Measurements from ENCODE around the gene PAPPA.

Gene PAPPA

GRCh38 chr9:116358251-116358650 lies 204.7 kb downstream of the PAPPA start:
- no peak for DNase-seq

- DNase-seq = no peak
These were observed 206.4 kb downstream of the PAPPA start for GRCh38 chr9:116360016-116360415.

- DNase-seq = no peak
These were observed 207.4 kb downstream of the PAPPA start for GRCh38 chr9:116360989-116361388.

GRCh38 chr9:116361547-116361946 lies 208.0 kb downstream of the PAPPA start:
- no peak for DNase-seq

GRCh38 chr9:116362493-116362892 lies 208.9 kb downstream of the PAPPA start:
- no peak for DNase-seq

DNA sequence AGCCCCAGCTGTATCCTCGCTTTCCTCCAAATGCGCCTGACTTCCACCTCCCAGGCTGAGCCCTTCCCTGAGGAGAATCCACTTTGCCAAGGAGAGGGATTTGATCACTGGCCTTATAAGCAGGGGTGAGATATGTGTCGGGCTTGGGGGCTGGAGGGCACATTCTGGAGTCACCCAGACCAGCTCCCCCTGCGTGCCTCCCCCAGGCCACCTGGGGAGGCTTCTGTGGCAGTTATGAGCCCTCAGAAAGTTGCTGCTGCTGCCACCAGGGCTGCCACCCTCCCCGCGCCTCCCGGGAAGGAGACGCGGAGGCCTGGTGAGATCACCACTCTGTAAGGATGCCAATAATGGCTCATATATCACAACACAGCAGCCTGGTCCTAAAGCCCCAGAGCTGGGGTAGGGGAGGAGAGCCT lies 211.5 kb downstream of the PAPPA start:
- DNase-seq = peak; percentile 73

GRCh38 chr9:116366241-116366640 lies 212.7 kb downstream of the PAPPA start:
- DNase-seq = no peak

DNA sequence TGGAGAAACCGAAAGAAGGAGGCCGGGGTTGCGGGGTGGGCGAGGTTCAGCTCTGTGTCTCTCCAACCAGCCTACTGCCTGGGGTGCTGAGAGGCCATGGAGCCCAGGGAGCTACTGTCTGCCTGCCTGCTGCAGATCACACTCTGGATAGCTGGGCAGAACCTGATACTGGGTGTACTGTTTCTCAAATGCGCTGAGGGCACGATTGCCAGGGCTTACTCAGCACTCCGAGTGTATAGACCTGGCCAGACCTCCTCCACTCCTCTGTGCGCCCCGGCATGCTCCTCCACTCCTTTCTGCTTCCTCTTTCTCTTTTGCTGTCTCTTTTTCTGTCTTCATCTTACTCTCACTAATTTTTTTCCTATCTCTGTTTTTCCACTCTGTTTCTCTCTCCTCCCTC lies 215.1 kb downstream of the PAPPA start:
- DNase-seq = no peak

DNA sequence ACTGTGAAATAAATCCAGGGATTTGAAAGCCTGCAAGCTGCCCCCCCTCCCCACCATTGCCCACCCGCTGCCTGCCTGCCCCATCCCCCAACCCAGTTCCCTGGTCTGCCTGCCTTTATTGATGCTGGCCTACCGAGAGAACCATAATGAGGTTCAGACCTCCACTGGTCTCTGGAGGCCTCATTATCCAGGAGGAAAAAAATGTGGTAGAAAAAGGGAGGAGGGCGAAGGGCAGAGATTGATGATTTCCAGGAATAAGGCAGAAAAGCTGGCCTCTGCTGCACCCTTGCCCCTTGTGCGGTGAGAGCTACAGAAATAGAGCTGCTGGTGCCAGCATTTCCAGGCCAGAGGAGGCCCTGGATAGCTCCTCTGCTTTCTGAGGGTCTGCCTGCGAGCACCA lies 216.1 kb downstream of the PAPPA start:
- no peak for DNase-seq

DNA sequence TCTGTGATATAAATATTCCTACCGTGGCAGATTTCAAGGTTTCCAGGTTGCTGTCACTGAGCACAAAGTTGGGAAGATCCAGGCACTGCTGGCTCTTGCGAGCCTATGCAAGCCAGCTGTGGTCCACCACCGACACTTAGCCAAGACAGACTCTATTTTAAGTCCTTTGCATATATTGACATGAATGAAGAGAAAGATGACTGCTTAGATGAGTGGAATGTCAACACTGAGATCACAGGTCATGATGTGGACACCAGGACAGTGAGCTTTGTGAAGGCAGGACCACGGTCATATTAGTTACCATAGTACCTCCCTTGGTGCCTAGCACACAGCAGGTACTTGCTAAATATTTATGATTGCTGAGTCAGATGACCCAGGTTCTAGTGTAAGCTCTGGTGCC lies 217.0 kb downstream of the PAPPA start:
- DNase-seq = no peak

GRCh38 chr9:116372081-116372673 lies 218.6 kb downstream of the PAPPA start:
- DNase-seq = no peak

DNA sequence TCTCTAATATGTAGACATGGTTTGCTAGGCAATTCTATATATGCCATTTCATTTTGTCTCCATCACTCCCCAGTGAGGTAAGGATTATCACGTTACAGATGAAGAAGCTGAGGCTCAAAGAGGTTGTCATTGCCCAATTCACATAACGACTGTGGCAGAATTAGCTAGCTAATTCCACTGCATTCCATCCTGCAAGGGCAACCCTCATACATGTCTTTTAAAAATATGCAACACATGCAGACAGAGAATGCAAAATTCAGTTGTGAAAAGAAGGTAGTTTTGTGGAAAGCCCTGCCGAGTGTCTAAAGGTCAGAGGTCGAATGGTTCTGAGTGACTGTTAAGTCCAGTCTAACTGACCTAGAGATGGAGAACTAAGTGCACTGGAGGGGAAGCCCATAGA lies 219.2 kb downstream of the PAPPA start:
- no peak for DNase-seq

GRCh38 chr9:116377179-116377798 lies 223.7 kb downstream of the PAPPA start:
- DNase-seq = no peak

DNA sequence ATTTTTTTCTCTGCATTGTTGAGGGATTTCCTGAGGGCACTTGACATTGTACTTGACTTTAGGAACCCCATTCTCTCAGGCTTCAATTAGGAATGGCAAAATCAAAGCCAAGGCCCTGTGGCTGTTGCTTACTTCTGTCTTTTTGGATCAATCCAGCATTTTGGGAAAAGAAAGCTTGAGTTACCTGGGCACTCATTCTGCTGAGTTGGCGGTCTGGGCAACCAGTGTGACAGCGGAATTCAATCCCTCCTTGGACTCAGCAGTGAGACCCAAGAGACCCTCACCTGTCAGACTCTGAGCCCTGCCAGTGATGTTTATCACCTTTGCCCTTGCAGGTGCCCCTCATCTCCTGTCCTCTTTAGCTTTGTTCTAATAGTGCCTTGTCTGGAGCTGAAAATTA lies 225.3 kb downstream of the PAPPA start:
- DNase-seq = no peak

GRCh38 chr9:116379821-116380220 lies 226.2 kb downstream of the PAPPA start:
- DNase-seq = no peak

DNA sequence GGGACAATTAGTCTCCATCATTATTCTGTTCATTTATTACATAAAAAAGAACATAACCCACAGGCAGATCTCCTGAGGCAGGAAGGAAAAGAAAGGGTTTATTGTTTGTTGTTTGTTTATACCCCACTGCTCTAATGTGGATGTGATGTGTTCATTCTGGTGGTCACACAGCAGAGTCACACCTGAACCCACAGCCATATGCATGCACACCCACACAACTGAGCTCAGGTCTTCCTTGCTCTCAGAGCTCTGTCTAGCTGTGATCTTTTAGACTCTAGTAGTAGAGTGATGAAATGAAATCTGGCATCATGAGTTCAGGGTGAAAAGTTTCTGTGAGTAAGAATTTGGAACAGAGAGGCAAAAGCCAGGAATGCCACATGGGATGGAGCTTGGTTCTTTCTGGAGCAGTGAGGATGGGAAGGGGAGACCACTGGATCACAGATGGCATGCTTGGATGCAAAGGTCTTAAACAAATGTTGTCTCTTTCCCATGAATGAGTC lies 227.0 kb downstream of the PAPPA start:
- DNase-seq = no peak

GRCh38 chr9:116381350-116381749 lies 227.8 kb downstream of the PAPPA start:
- DNase-seq = no peak

- no peak for DNase-seq
These were observed 228.5 kb downstream of the PAPPA start for GRCh38 chr9:116382053-116382452.

GRCh38 chr9:116383133-116383532 lies 229.5 kb downstream of the PAPPA start:
- no peak for DNase-seq

DNA sequence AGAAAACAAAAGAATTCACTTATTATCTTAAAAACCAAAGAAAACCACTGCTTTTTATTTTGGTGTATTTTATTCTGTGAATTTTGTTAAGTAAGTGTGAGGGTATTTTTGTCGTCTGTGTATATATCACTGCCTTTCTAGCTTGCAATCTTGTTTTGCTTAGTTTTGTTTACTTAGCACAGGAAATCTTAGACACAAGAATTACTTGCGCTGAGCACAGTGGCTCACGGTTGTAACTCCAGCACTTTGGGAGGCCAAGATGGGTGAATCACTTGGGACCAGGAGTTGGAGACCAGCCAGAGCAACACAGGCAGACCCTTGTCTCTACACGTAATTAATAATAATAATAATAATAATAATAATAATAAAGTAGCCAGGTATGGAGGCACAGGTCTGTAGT lies 230.3 kb downstream of the PAPPA start:
- no peak for DNase-seq

DNA sequence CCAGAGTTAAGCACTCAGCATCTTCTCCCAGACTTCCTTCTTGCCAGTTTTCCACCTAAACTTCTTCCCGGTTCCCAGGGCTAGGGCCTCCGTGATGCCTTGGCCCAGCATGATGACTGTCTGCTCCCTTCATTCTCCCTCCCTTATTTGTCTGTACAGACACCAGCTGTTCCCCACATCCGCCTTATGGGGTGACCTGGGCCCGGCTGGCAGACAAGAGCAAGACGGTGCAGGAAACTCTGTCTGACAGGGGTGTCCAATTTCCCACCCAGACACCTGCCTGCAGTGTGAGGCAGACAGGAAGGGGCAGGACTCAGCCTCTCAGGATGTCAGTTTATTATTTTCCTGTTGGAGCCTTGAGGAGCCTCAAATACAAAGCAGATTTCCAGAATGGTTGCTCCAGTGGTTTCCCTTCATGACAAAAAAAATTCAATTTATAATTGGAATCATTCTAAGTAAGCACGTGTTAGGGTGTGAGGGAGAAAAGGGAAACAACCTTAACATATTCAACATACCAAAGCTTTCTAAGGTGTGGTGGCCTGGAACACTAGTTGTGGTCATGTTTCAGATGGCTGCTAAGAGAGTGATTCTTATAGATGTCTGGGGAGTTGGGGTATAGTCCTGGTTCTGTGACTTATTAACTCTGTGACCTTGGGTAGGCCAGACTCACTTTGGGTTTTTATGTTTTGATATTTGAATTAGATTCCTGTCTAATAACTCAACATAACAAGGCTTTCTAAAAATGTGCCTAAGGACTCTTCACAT lies 234.5 kb downstream of the PAPPA start:
- no peak for DNase-seq

DNA sequence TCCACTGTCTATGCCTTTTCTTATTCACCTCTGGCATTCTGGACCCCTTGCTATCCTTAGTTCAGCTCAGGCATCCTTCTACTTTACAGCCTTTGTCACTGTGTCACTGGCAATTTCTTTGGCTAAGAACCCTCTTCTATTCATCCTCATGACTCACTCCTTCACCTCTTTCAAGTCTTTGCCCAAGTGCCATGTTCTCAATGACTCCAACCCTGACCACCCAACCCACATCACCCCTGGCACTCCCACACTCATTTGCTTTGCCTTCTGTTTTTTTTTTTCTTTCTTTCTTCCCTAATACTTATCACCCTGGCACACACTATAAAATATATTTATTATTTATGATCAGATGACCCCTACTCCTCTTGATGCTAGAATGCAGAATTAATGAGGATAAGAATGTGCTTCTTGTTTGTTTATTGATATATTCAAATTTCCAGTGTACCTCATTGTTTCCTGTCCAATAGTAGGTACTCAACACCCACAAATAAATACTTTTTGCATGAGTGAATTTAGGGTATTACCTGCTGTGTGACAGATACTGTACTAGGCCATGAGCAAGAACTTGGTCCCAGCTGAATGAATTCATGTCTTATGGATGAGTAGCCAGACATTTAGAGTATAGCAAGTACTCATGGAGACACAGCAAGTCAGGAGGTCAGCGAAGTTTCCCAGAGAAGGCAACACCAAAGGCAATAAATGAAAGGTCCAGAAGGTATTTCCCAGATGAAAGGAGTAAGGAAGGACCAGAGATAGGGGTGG lies 236.1 kb downstream of the PAPPA start:
- DNase-seq = no peak

All from NCI-H1694 (cell line).